T-helper 1 cell treated with Interleukin-12 subunit alpha and Interleukin-12 subunit beta and Interleukin-4 antibody, amounts not matched to agents 30 μg/mL and 1 μg/mL, for 36 hours (primary cell): ENCODE measurements around the gene TNN.
"Not testable (repeated sequence)": the region's sequence is repeated elsewhere in the genome, so short reads cannot be mapped to it uniquely, and the experiment has no call there.

Experiments used
- H3K27ac Mint-ChIP-seq: one replicate; pipeline ENCODE4 v1.8.0; 2021; ENCODE audit warnings: mild to moderate bottlenecking, mixed read lengths
- H3K27me3 Mint-ChIP-seq: one replicate; pipeline ENCODE4 v1.8.0; 2021; ENCODE audit warnings: low read depth, mixed read lengths
- H3K36me3 Mint-ChIP-seq: one replicate; pipeline ENCODE4 v1.8.0; 2021; ENCODE audit warnings: low read depth, mixed read lengths
- H3K4me1 Mint-ChIP-seq: one replicate; pipeline ENCODE4 v1.8.0; 2021; ENCODE audit warnings: low read depth, mixed read lengths
- H3K4me3 Mint-ChIP-seq: one replicate; pipeline ENCODE4 v1.8.0; 2021; ENCODE audit warnings: mild to moderate bottlenecking, moderate library complexity, mixed read lengths
- H3K9me3 Mint-ChIP-seq: one replicate; pipeline ENCODE4 v1.8.0; 2021; ENCODE audit warnings: mixed read lengths

Gene TNN

GRCh38 chr1:175067362-175068106, at the start of gene TNN:
Gene TNN (plus strand): TSS chr1:175067833. CDS start chr1:175077419, 9,586 bp downstream.
- Mint-ChIP-seq H3K9me3 (no peaks in the 10 kb centered on the region), H3K4me3 (no peak within 1 kb of the TSS), H3K27me3 (peaks cover 23% of the 10 kb centered on the region), H3K4me1 (peaks cover 11% of the 10 kb centered on the region), H3K36me3 (no peaks in the 10 kb centered on the region), H3K27ac (no peak within 1 kb of the TSS)

GRCh38 chr1:175019524-175019923, 48.1 kb upstream of the TNN start:
- H3K36me3 Mint-ChIP-seq: peaks cover 25% of the 10 kb centered on the region
- no peaks in the 10 kb centered on the region for H3K27me3 Mint-ChIP-seq
- no peak overlapping the region for H3K4me3 Mint-ChIP-seq
- H3K4me1 Mint-ChIP-seq: peaks cover 28% of the 10 kb centered on the region
- H3K9me3 Mint-ChIP-seq: no peaks in the 10 kb centered on the region
- no peak overlapping the region for H3K27ac Mint-ChIP-seq

GRCh38 chr1:175023043-175023921, 44.4 kb upstream of the TNN start, which contains the start of gene MRPS14:
Gene MRPS14 (minus strand): TSS chr1:175023425. CDS start chr1:175023408, 17 bp downstream.
- H3K36me3 Mint-ChIP-seq: peaks cover 10% of the 10 kb centered on the region
- peak within 1 kb of the TSS; percentile 85 for H3K27ac Mint-ChIP-seq
- no peaks in the 10 kb centered on the region for H3K27me3 Mint-ChIP-seq
- H3K9me3 Mint-ChIP-seq: no peaks in the 10 kb centered on the region
- H3K4me3 Mint-ChIP-seq: peak within 1 kb of the TSS; percentile 93
- H3K4me1 Mint-ChIP-seq: peaks cover 23% of the 10 kb centered on the region

- Mint-ChIP-seq H3K27ac (peak overlapping the region; percentile 85), H3K4me1 (peaks cover 23% of the 10 kb centered on the region), H3K4me3 (peak overlapping the region; percentile 93)
- H3K27me3 Mint-ChIP-seq, H3K9me3 Mint-ChIP-seq, H3K36me3 Mint-ChIP-seq: not testable (repeated sequence)
Observed at GRCh38 chr1:175023922-175024242, 43.8 kb upstream of the TNN start.

GRCh38 chr1:175024773-175025172, 42.9 kb upstream of the TNN start:
- no peaks in the 10 kb centered on the region for H3K9me3 Mint-ChIP-seq
- peak overlapping the region; percentile 1 for H3K4me3 Mint-ChIP-seq
- no peaks in the 10 kb centered on the region for H3K27me3 Mint-ChIP-seq
- H3K4me1 Mint-ChIP-seq: peaks cover 29% of the 10 kb centered on the region
- peak overlapping the region; percentile 19 for H3K27ac Mint-ChIP-seq
- H3K36me3 Mint-ChIP-seq: peaks cover 10% of the 10 kb centered on the region

GRCh38 chr1:175033953-175034352, 33.7 kb upstream of the TNN start:
- Mint-ChIP-seq H3K9me3 (no peaks in the 10 kb centered on the region), H3K4me3 (no peak overlapping the region), H3K36me3 (no peaks in the 10 kb centered on the region), H3K27ac (no peak overlapping the region), H3K4me1 (peaks cover 11% of the 10 kb centered on the region), H3K27me3 (peaks cover 7% of the 10 kb centered on the region)

GRCh38 chr1:175034775-175035174, 32.9 kb upstream of the TNN start:
- H3K27ac Mint-ChIP-seq: no peak overlapping the region
- no peaks in the 10 kb centered on the region for H3K9me3 Mint-ChIP-seq
- H3K4me3 Mint-ChIP-seq: no peak overlapping the region
- peaks cover 5% of the 10 kb centered on the region for H3K4me1 Mint-ChIP-seq
- peaks cover 7% of the 10 kb centered on the region for H3K27me3 Mint-ChIP-seq
- H3K36me3 Mint-ChIP-seq: no peaks in the 10 kb centered on the region

- Mint-ChIP-seq H3K27ac (no peak overlapping the region), H3K4me3 (no peak overlapping the region), H3K4me1 (peaks cover 3% of the 10 kb centered on the region), H3K27me3 (peaks cover 7% of the 10 kb centered on the region), H3K9me3 (no peaks in the 10 kb centered on the region), H3K36me3 (no peaks in the 10 kb centered on the region)
Observed at GRCh38 chr1:175035865-175036264, 31.8 kb upstream of the TNN start.

- Mint-ChIP-seq H3K27ac (no peak overlapping the region), H3K4me1 (peaks cover 3% of the 10 kb centered on the region), H3K9me3 (no peaks in the 10 kb centered on the region), H3K4me3 (no peak overlapping the region), H3K36me3 (no peaks in the 10 kb centered on the region), H3K27me3 (peaks cover 7% of the 10 kb centered on the region)
Observed at GRCh38 chr1:175036476-175036875, 31.2 kb upstream of the TNN start.

- no peak overlapping the region for H3K27ac Mint-ChIP-seq
Observed at GRCh38 chr1:175037416-175037815, 30.2 kb upstream of the TNN start.

GRCh38 chr1:175040324-175040879, 27.2 kb upstream of the TNN start:
- Mint-ChIP-seq H3K27ac (no peak overlapping the region), H3K4me1 (peaks cover 3% of the 10 kb centered on the region), H3K27me3 (peaks cover 3% of the 10 kb centered on the region), H3K36me3 (no peaks in the 10 kb centered on the region), H3K9me3 (no peaks in the 10 kb centered on the region), H3K4me3 (no peak overlapping the region)

More at GRCh38 chr1:175037416-175037815, 30.2 kb upstream of the TNN start:
- Mint-ChIP-seq H3K36me3 (no peaks in the 10 kb centered on the region), H3K4me1 (peaks cover 3% of the 10 kb centered on the region), H3K9me3 (no peaks in the 10 kb centered on the region), H3K4me3 (no peak overlapping the region), H3K27me3 (peaks cover 7% of the 10 kb centered on the region)

- Mint-ChIP-seq H3K36me3 (no peaks in the 10 kb centered on the region), H3K4me1 (no peaks in the 10 kb centered on the region), H3K27me3 (peaks cover 10% of the 10 kb centered on the region), H3K27ac (no peak overlapping the region), H3K4me3 (no peak overlapping the region), H3K9me3 (no peaks in the 10 kb centered on the region)
Observed at GRCh38 chr1:175042650-175043049, 25.0 kb upstream of the TNN start.

- no peak overlapping the region for H3K27ac Mint-ChIP-seq
- no peaks in the 10 kb centered on the region for H3K9me3 Mint-ChIP-seq
- no peaks in the 10 kb centered on the region for H3K36me3 Mint-ChIP-seq
- no peak overlapping the region for H3K4me3 Mint-ChIP-seq
- H3K27me3 Mint-ChIP-seq: peaks cover 22% of the 10 kb centered on the region
- H3K4me1 Mint-ChIP-seq: no peaks in the 10 kb centered on the region
Observed at GRCh38 chr1:175043824-175044223, 23.8 kb upstream of the TNN start.

GRCh38 chr1:175044591-175044990, 23.0 kb upstream of the TNN start:
- H3K36me3 Mint-ChIP-seq, H3K27ac Mint-ChIP-seq, H3K9me3 Mint-ChIP-seq, H3K4me3 Mint-ChIP-seq, H3K4me1 Mint-ChIP-seq: not testable (repeated sequence)
- peaks cover 29% of the 10 kb centered on the region for H3K27me3 Mint-ChIP-seq

GRCh38 chr1:175045097-175045496, 22.5 kb upstream of the TNN start:
- Mint-ChIP-seq H3K4me3 (no peak overlapping the region), H3K4me1 (no peaks in the 10 kb centered on the region), H3K36me3 (no peaks in the 10 kb centered on the region), H3K27ac (no peak overlapping the region), H3K9me3 (no peaks in the 10 kb centered on the region), H3K27me3 (peaks cover 32% of the 10 kb centered on the region)
